Prostate gland (tissue), 2 donors: Measurements from ENCODE around the gene PTPRM. TPM values are rescaled to one million over a fixed set of nuclear protein-coding genes. Genes with fewer than 3 reads are reported as not detected.

Experiments
- DNase-seq: peaks from one replicate; pipeline ENCODE4 v3.0.0-alpha.2; 2019; ENCODE audit warnings: low spot score
- H3K27ac ChIP-seq, 2 donors: fragments of 200-600 bp; sonication (generic); 2 replicates each; pipeline ENCODE4 v1.5.1; 2017 to 2019
- H3K27me3 ChIP-seq: fragments of 200-600 bp; sonication (generic); replicated peaks from 2 replicates; pipeline ENCODE4 v1.5.1; 2019; ENCODE audit not compliant: insufficient read depth
- H3K36me3 ChIP-seq, 2 donors: fragments of 200-600 bp; sonication (generic); 1 replicate in 1 of 2; 2 replicates in 1 of 2; pipeline versions ENCODE4 v1.5.1 to v1.8.1; 2017 to 2019
- H3K4me1 ChIP-seq: fragments of 200-600 bp; sonication (generic); replicated peaks from 2 replicates; pipeline ENCODE4 v1.5.1; 2019
- H3K4me3 ChIP-seq, 2 donors: fragments of 200-600 bp; sonication (generic); 2 replicates each; pipeline ENCODE4 v1.5.1; 2017 to 2019
- H3K9me3 ChIP-seq: fragments of 200-600 bp; sonication (generic); 2 replicates; pipeline ENCODE4 v1.5.1; 2017
- POLR2A ChIP-seq: fragments of 450-650 bp; IDR thresholded peaks from one replicate; pipeline ENCODE4 v1.6.1; 2016; ENCODE audit warnings: antibody characterized with exemption, mild to moderate bottlenecking
- POLR2AphosphoS5 ChIP-seq: sonication (generic); formaldehyde crosslinking; IDR thresholded peaks from one replicate; pipeline ENCODE4 v1.6.1; 2017; ENCODE audit warnings: antibody characterized with exemption
- WGBS: methylation state at CpG from one replicate; pipeline ENCODE4 v1.1.5; 2018; 5-methylcytosine and 5-hydroxymethylcytosine counted together
- intact Hi-C: fragments of 100-400 bp; cut with DNase I; formaldehyde crosslinking; loops from one replicate; pipeline ENCODE4 v1.14.2; 2022
- total RNA-seq, 2 donors: library from RNA; depleted of rRNA; stranded (reverse); fragments of >200 nt; gene quantifications; one replicate each; pipeline ENCODE4 v1.1.0, GENCODE V29; 2016
- TF ChIP-seq, protein P1 (sequence below), 4 experiments: fragments of 200-600 bp in 2 of 4; fragments of 450-650 bp in 2 of 4; sonication (generic) in 2 of 4; IDR thresholded peaks; 1 replicate in 3 of 4; 2 replicates in 1 of 4; pipeline ENCODE4 v1.5.1; 2016 to 2019; ENCODE audit warnings: antibody characterized with exemption in 4 of 4, mild to moderate bottlenecking in 2 of 4, moderate library complexity in 2 of 4

The PTPRM gene
- total RNA-seq, 2 donors from 2014 or later: 32.9 to 92.6 TPM

DNA sequence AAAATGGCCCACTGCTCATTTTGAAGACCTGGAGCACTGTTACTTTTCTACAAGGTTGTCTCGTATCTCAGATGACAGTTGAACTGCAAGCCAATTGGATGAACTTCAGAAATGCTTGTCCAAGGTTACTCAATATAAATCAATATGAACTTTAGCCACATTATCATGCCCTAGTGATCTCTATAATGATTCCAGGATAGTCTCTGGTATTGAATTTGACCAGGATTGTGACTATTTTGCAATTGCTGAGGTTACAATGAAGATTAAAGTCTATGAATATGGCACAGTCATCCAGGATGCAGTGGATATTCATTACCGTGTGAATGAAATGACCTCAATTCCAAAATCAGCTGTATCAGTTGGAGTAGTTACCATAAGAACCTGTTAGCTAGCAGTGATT lies 846.1 kb downstream of the PTPRM start:
- Histone ChIP-seq H3K27ac (no peak overlapping the region), H3K27me3 (no peaks in the 10 kb centered on the region), H3K36me3 (no peaks in the 10 kb centered on the region), H3K9me3 (no peaks in the 10 kb centered on the region), H3K4me1 (no peaks in the 10 kb centered on the region), H3K4me3 (no peak overlapping the region)
- intact Hi-C loops: no loop called here
- DNase-seq: no peak
- TF ChIP-seq POLR2A (no peak), POLR2AphosphoS5 (no peak)
- TF ChIP-seq, protein P1, sequence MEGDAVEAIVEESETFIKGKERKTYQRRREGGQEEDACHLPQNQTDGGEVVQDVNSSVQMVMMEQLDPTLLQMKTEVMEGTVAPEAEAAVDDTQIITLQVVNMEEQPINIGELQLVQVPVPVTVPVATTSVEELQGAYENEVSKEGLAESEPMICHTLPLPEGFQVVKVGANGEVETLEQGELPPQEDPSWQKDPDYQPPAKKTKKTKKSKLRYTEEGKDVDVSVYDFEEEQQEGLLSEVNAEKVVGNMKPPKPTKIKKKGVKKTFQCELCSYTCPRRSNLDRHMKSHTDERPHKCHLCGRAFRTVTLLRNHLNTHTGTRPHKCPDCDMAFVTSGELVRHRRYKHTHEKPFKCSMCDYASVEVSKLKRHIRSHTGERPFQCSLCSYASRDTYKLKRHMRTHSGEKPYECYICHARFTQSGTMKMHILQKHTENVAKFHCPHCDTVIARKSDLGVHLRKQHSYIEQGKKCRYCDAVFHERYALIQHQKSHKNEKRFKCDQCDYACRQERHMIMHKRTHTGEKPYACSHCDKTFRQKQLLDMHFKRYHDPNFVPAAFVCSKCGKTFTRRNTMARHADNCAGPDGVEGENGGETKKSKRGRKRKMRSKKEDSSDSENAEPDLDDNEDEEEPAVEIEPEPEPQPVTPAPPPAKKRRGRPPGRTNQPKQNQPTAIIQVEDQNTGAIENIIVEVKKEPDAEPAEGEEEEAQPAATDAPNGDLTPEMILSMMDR (IDR thresholded peaks at IDR 0.05): no peak
- WGBS: 80% methylated on average over 2 of the region's 2 CpGs

DNA sequence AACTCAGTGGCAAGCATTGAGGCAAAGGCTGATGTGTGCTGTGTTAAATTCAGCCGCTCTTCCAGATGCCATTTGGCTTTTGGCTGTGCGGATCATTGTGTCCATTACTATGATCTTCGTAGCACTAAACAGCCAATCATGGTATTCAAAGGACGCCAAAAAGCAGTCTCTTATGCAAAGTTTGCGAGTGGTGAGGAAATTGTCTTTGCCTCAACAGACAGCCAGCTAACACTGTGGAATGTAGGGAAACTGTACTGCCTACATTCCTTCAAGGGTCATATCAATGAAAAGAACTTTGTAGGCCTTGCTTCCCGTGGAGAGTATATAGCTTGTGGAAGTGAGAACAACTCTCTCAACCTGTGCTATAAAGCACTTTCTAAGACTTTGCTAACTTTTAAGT lies 846.6 kb downstream of the PTPRM start:
- WGBS: 66% methylated on average over 6 of the region's 6 CpGs
- Histone ChIP-seq H3K27me3 (no peaks in the 10 kb centered on the region), H3K27ac (no peak overlapping the region), H3K36me3 (no peaks in the 10 kb centered on the region), H3K4me3 (no peak overlapping the region), H3K4me1 (no peaks in the 10 kb centered on the region), H3K9me3 (no peaks in the 10 kb centered on the region)
- DNase-seq: no peak
- intact Hi-C loops: no loop called here
- TF ChIP-seq POLR2AphosphoS5 (no peak), POLR2A (no peak)
- TF ChIP-seq, protein P1 (IDR thresholded peaks at IDR 0.05): no peak

DNA sequence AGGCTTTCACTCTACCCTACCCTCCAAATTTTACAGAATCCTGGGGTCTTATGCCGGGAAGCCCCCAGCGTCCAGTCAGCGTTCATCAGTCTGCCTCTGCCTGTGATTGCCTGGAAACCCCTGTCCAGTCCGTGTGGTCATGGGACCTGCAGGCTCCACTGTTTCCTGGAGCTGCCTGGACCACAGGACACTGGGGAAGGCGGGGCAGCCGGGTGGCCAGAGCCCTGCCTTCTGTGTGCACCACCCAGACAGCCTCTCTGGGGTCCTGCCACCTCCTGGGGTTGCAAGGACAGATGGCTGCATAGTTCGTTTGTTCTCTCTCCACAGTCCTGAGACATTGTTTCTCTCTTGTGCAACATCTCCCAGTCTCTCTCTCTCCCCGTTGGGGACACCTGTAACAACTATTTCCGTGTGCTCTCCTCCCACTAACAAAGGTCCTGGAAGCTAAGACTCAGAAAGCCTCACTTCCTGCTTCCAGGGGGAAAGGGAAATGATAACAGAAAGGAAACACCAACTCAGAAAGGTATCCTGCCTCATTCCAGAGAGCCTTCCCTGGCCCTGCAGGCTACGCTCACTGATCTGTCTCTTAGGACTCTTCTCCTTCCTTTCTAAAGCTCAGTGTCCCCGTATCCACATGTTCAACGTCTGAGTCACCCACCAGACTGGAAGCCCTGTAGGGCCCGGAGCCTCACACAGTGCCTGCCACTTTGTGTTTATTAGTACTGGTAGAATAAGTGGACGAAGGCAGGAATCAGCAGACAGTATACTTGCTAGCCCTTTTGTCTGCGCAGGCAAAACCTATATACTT lies 849.3 kb downstream of the PTPRM start:
- H3K27ac ChIP-seq: no peak overlapping the region
- H3K4me3 ChIP-seq: no peak overlapping the region
- H3K36me3 ChIP-seq: no peaks in the 10 kb centered on the region
- WGBS: 57% methylated on average over 15 of the region's 15 CpGs
- no peaks in the 10 kb centered on the region for H3K9me3 ChIP-seq
- DNase-seq: no peak
- H3K27me3 ChIP-seq: no peaks in the 10 kb centered on the region
- TF ChIP-seq POLR2A (no peak), POLR2AphosphoS5 (no peak)
- TF ChIP-seq, protein P1 (IDR thresholded peaks at IDR 0.05): no peak
- H3K4me1 ChIP-seq: no peaks in the 10 kb centered on the region
- intact Hi-C loops: no loop called here

DNA sequence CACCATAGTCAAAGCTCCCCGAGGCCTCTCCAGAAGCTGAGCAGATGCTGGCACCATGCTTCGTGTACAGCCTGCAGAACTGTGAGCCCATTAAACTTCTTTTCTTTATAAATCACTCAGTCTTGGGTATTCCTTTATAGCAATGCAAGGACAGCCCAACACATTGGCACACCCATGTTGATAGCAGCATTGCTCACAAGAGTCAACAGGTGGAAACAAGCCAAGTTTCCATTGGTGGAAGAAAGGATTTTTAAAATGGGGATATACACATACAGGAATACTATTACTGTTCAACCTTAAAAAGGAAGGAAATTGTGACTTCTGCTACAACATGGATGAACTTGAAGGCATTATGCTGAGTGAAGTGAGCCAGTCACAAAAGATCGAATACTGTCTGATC lies 855.3 kb downstream of the PTPRM start:
- Histone ChIP-seq H3K4me1 (no peaks in the 10 kb centered on the region), H3K27ac (no peak overlapping the region), H3K4me3 (no peak overlapping the region), H3K36me3 (no peaks in the 10 kb centered on the region), H3K27me3 (no peaks in the 10 kb centered on the region), H3K9me3 (no peaks in the 10 kb centered on the region)
- intact Hi-C loops: no loop called here
- TF ChIP-seq POLR2A (no peak), POLR2AphosphoS5 (no peak)
- TF ChIP-seq, protein P1 (IDR thresholded peaks at IDR 0.05): no peak
- WGBS: 92% methylated on average over 3 of the region's 3 CpGs
- no peak for DNase-seq

DNA sequence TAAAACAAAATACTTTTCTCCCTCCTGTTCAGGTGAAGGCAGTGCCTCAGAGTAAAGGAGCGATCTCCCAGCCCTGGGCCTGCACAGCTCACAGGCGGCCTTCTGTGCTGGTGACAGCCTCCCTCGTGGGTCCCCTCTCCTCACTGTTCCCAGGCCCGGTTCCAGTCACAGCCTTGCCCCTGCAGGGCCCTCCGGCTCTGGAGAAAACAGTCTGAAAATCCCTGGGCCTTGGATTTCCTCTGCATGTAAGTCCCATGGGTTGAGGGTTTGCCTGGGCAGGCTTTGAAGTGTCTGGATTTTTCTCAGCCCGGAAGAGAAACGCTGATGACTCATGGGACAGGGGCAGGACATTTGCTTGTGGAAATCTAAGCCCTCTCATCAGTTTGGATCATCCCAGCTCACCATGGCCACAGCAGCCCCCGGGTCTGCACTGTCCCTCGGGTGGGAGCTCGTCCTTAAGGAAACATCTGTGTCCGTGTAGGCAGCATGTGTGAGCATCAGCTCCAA lies 856.0 kb downstream of the PTPRM start:
- no peaks in the 10 kb centered on the region for H3K36me3 ChIP-seq
- H3K9me3 ChIP-seq: no peaks in the 10 kb centered on the region
- DNase-seq: no peak
- no peak overlapping the region for H3K27ac ChIP-seq
- TF ChIP-seq POLR2A: no peak
- TF ChIP-seq POLR2AphosphoS5: no peak
- TF ChIP-seq, protein P1 (IDR thresholded peaks at IDR 0.05): no peak
- 70% methylated on average over 11 of the region's 11 CpGs for WGBS
- no peaks in the 10 kb centered on the region for H3K4me1 ChIP-seq
- intact Hi-C loops: no loop called here
- no peak overlapping the region for H3K4me3 ChIP-seq
- no peaks in the 10 kb centered on the region for H3K27me3 ChIP-seq
